GM12892 (cell line): Measurements from ENCODE around the gene ASCC3.

Experiments used
- DNase-seq: peaks from one replicate; pipeline ENCODE4 v3.0.0; 2011; ENCODE audit not compliant: insufficient read length
- FAIRE-seq: peaks from 2 replicates; lab custom pipeline; 2011; peaks lifted over from hg19 to GRCh38; lab: Jason Lieb, UNC
- POLR2A ChIP-seq: IDR thresholded peaks from 2 replicates; pipeline ENCODE4 v1.6.1; 2011; ENCODE audit warnings: low read depth, low read length, control low read depth
- POLR2AphosphoS5 ChIP-seq: IDR thresholded peaks from 2 replicates; pipeline ENCODE4 v1.6.1; 2011; ENCODE audit warnings: low read depth, low read length, control low read depth
- TAF1 ChIP-seq: IDR thresholded peaks from 2 replicates; pipeline ENCODE4 v1.6.1; 2011; ENCODE audit warnings: low read depth, mild to moderate bottlenecking, control low read depth, low read length, borderline replicate concordance

ASCC3 gene

GRCh38 chr6:100880149-100880852, 828 bp downstream of the ASCC3 start:
- no peak for DNase-seq
- TF ChIP-seq POLR2AphosphoS5 (no peak), TAF1 (no peak), POLR2A (no peak)
- no peak for FAIRE-seq

DNA sequence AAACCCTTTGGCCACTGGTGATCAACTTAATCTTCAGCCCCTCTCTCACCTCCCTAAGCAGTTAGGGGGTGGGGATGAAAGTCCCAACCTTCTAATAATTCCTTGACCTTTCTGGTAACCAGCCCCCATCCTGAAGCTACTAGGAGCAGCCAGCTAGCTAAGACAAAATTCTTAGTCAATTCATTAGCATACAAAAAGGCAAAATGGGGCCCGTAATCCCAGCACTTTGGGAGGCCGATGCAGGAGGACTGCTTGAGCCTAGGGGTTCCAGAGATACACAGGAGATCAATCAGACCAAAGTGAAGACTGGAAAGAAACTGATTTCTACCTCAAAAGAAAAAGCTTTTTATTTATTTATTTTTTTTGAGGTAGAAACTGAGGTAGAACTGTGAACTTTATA, 1.8 kb downstream of the ASCC3 start:
- TF ChIP-seq POLR2AphosphoS5, result no peak
- no peak for TF ChIP-seq POLR2A
- TF ChIP-seq TAF1, result no peak
- FAIRE-seq (no peak), DNase-seq (no peak)

DNA sequence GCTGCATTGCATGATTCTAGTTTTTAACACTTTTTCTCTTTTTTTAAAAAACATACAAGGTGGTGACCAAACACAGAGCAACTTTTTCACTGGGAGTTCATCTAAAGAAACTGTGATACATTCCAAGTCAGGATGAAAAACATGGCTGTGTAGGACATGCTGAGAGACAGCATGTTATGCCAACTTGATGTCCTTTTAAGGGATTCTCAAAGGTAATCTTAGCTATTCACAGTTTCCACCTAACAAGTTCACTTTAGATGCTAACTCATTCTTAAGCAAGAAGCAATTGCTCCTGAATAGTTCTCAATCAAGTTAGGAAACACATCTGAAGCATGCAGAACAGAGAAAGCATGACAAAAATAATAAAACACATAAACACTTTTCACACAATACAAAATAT, 3.3 kb downstream of the ASCC3 start:
- FAIRE-seq (no peak), DNase-seq (no peak)
- TF ChIP-seq POLR2A (no peak), POLR2AphosphoS5 (no peak), TAF1 (no peak)

DNA sequence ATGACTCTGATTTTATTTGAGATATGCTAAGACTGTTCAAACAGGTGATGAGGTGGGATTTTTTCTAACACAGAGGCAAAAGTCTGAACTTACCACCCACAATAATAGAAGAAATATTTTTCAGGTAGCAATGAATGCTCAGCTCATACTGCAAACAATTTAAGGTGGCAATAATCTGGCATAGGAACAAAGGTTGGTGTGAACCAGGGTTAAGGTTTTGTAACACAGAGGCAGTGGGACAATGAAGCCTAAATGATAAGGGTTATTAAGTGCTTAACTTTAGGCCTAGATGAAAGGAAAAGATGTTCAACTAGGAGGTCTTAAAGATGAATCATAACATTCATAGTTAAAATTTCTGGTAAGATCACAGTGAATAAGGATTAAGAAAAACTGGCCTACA, 4.9 kb downstream of the ASCC3 start:
- TF ChIP-seq TAF1 (no peak), POLR2AphosphoS5 (no peak), POLR2A (no peak)
- DNase-seq, result no peak
- FAIRE-seq, result no peak

DNA sequence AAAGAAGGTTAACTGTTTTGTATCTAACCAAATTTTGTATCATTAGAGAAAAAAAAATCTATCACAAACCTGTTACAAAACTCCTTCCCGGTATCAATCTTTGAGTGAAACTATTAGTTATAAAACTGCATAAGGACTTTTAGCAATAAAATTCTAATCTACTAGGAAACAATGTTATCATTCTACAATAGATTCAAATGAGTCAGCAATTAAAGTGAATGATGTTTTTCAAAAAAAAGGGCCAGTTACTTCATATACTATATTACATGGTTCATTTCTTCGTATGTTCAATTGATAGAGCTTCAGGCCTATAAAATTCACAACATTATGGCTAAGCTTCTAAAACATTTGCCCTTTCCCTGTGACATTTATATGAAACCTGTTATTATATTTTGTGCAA, 15.6 kb downstream of the ASCC3 start:
- TF ChIP-seq POLR2A (no peak), TAF1 (no peak), POLR2AphosphoS5 (no peak)
- FAIRE-seq, result no peak
- DNase-seq, result no peak

DNA sequence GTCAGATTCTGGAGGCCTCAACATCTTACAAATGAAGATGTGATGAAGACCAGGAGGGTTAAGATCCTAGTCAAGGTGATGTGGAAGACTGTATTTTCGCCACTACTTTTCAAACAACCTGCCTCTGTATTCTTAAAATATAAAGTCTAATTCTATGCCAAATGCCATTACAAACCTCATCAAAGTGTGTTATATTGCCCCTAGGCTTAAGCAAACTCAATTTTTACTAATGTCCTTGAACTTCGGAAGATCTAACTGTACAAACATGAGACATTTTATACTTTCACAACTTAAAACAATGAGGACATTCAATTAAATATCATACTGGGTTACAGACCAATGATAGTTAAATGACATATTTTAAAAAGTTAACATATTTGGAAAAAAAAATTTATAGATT, 19.1 kb downstream of the ASCC3 start:
- no peak for TF ChIP-seq TAF1
- no peak for TF ChIP-seq POLR2AphosphoS5
- no peak for TF ChIP-seq POLR2A
- FAIRE-seq (no peak), DNase-seq (no peak)

DNA sequence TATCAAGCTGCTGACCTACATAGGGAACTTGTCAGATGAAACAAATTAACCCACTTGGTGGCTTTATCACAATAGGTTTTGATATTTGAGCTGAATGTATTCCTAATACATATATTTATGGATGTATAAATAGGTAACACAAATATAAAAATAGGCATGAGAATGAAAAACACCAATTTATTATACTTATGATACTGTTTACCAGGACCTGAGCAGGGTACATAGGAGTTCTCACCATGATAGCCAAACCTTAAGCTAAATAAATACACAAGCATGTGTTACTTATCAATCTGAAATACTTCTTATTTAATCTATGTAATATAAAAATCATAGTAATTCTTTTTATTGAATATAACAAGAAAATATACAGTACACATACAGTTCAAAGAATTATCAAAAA, 25.0 kb downstream of the ASCC3 start:
- DNase-seq (no peak), FAIRE-seq (no peak)
- TF ChIP-seq POLR2A, result no peak
- no peak for TF ChIP-seq POLR2AphosphoS5
- no peak for TF ChIP-seq TAF1

DNA sequence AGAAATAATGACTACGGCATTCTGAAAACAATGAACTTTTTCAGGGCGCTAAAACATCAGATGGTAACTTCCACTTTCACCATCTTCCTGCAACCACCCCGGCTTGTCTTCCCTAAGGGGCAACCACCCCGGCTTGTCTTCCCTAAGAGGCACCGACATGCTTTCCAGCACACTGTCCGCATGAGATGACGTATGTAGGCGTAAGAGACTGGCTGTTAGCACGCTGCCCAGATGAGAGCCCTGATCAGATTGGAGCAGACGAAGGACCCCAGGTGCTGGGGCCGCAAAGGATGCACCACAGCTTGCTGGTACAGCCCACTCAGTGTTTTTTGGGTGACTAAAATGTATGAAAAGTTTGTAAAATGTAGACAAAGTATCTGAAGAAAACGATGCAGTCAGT, 29.3 kb downstream of the ASCC3 start:
- DNase-seq (no peak), FAIRE-seq (no peak)
- TF ChIP-seq POLR2AphosphoS5 (no peak), POLR2A (no peak), TAF1 (no peak)

DNA sequence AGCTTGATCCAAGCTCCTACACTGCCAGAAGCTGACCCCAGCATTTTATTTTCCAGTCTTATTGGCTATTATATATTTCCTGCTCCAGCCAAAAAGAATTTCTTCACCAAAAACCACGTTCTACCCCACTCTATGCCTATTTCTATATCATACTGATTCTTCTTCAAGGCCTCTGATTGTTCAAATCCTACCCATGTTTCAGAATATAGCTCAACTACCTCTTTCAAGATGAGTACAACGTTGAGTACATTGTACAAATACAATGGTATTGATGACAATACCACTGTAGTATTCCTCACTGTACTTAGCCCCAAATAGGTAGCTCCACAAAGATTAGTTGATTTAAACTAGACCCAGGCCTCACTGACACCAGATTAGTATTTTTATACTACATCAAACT, 31.0 kb downstream of the ASCC3 start:
- TF ChIP-seq POLR2AphosphoS5 (no peak), POLR2A (no peak), TAF1 (no peak)
- DNase-seq (no peak), FAIRE-seq (no peak)

GRCh38 chr6:100846276-100846675, 34.9 kb downstream of the ASCC3 start:
- TF ChIP-seq TAF1 (no peak), POLR2AphosphoS5 (no peak), POLR2A (no peak)
- DNase-seq (no peak), FAIRE-seq (peak; percentile 70)

DNA sequence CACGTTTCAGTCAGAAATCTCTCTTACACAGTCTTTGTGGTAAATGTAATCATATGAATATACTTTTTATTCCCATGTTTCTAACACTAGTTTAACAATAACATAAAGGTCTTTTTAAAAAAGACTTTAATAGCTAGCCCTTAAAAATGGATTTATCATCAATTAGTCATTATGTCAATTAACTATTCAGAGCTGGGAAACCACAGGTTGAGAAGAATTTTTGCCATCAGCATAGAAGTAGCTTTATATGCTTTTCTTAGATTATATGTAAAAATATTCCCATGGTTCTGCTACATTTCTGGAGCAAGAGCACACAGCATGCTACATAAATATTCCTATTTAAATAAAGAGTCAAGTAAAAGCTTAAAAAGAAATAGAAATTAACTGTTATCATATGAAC, 35.5 kb downstream of the ASCC3 start:
- FAIRE-seq (no peak), DNase-seq (no peak)
- no peak for TF ChIP-seq POLR2AphosphoS5
- no peak for TF ChIP-seq TAF1
- no peak for TF ChIP-seq POLR2A

DNA sequence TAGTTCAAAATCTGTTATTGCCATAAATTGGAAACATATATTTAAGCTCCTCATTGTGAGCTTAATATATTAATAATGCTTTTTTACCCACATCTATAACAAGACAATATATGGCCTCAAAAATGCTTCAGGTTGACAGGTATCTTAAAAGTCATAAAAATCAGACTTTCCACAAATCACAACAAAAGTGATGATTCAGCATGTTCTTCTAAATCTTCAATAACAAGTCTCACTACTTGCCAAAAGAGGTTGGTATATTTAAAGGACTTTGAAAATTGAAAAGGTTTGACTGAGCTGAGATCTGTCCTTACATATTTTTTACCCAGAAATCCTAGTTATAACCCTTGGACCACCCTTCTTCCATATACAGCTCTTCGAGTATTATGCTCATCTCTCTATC, 41.7 kb downstream of the ASCC3 start:
- FAIRE-seq (no peak), DNase-seq (no peak)
- TF ChIP-seq POLR2A (no peak), POLR2AphosphoS5 (no peak), TAF1 (no peak)
